Measurements from ENCODE around the gene SLC35B2.

The SLC35B2 gene

DNA sequence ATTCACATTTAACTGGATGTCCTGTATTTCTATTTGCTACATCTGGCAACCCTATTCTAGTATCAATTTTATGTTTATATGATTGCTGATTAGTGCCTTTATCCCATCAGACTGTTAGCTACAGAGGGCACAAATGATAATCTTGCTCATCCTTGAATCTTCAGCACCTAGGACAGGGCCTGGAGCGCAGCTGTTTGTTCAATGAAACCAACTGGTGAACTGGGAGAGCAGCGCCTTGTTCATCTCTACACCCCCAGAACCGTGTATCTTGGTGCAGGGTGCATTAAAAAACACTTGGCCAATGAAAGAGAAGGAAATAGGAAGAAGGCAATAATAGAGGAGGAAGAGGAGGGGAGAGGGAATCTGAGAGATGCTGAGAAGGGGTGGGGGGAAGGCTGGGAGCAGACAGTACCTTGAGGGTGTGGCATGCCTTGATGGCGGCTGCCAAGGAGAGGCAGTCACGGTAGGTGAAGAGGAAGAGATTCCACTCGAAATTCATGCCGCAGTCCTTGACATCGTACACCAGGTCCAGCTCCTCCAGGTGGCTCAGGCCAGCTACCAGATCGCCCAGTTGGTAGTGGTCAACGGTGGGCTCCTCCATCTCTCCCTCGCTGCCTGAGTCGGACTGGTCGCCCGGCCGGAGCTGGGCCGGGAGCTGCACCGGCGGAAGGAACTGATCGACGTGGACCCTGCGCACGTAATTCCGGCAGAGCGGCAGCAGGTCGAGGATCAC, 28.4 kb upstream of the SLC35B2 start:
- no peak for DNase-seq

DNA sequence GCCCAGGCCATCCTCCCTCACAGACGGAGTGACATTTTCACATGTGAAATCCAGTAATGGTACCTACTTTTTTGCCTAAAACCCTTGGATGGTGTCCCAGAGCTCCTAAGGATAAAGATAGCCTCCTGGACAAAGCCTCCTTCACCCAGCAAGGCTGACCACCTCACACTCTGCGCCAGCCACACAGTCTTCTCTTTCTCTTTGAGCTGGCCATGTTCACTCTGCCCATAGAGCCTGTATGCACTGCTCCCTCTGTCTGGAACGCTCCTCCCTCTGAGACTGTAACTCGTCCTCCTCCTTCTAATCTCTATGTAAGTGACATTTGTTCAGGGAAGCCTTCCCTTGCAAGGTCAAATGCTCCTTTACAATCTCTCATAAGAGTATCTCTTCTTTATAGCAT, 27.5 kb upstream of the SLC35B2 start:
- no peak for DNase-seq

DNA sequence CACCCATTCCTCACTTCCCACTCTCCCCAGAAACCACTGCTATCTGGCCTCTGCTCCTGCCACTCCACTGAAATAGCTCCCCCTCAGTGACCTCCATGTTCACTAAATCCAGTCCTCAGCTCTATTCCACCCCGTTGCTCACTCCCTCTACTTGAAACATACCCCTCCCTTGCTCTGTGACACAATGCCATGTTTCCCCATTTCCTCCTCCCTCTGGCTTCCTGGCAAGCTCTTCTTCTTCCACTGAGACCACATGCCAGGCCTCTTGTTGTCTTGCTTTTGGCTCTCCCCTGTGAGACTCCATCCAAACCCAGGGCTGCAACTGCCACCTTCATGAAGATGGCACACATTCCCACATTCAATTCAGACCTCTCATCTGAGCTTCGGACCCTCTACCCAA, 26.8 kb upstream of the SLC35B2 start:
- no peak for DNase-seq

DNA sequence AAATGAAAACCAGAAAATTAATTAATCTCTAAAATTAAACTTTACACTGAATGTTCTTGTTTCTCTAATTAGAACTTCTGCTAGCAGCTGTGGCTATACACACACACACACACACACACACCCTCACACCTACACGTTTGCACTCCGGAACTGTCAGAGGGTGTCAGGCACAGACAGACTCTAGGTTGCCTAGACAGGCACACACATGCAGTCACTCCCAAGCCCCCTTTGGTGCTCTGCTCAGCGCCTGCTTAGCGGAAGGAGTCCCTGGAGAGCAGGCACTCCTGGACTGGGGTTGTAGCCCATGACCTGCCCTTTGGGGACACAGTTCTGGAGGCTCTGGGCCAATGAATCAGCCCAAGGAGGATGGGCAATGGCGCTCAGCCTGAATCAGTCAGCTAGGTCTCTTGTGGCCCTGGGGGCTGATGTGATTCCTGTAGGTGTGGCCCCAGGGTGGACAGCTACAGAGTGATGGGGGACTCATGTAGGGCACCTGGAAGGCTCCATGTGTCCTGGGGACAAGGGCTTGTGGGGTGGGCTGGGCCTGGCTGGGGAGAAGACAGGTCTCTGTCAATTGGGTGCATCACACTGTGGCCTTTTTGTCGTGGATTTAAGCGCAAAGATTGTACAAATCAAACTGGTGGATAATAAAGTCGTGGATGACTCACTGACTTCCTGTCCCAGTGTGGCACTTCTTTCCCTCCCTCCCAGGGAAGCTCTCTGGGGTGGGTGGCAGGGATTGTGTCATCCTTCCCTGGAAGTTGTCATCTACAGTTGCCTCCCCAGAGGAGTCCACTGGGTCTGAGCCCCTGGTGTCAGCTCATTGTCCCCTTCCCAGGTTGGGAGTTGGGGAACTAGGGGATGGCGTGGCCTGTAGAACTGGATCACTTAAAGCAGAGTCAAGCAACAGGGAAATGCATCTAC, 21.7 kb upstream of the SLC35B2 start:
- no peak for DNase-seq

DNA sequence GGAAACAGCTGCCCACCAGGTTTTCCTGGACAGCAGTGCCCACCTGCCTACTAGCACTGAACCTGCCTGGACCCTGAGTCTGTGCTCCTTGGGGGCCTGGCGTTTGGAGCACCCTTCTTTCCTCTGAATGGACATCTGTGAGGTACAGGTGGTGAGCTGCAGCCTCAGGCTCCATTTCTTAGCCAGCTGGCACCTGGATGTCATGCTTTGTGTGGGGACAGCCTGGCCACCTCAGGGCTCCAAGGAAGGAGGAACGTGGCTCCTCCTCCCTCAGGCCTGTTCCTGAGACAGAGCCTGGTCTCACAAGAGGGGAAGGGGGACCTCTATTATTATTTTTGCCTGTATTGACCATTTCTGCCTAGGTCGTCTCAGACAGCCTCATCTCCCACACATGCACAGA, 21.0 kb upstream of the SLC35B2 start:
- no peak for DNase-seq

DNA sequence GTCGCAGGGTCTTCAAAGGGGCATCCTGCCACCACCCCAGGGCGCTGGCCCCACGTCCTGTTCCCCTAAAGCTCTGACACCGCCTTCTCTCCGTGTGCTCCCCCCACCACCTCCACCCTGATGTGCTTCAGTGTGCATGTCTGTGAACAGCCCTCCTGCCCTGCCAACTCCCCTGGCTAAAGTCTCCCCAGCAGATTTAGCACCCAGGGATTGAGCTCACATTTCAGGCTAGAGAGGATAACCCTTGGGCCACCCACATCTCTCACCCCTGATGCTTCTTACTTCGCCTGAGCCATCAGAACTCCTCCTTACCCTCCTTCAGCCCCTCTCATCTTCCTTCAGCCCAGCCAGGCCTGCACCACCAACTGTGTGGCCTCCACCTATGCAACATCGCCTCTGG, 20.4 kb upstream of the SLC35B2 start:
- DNase-seq: no peak

DNA sequence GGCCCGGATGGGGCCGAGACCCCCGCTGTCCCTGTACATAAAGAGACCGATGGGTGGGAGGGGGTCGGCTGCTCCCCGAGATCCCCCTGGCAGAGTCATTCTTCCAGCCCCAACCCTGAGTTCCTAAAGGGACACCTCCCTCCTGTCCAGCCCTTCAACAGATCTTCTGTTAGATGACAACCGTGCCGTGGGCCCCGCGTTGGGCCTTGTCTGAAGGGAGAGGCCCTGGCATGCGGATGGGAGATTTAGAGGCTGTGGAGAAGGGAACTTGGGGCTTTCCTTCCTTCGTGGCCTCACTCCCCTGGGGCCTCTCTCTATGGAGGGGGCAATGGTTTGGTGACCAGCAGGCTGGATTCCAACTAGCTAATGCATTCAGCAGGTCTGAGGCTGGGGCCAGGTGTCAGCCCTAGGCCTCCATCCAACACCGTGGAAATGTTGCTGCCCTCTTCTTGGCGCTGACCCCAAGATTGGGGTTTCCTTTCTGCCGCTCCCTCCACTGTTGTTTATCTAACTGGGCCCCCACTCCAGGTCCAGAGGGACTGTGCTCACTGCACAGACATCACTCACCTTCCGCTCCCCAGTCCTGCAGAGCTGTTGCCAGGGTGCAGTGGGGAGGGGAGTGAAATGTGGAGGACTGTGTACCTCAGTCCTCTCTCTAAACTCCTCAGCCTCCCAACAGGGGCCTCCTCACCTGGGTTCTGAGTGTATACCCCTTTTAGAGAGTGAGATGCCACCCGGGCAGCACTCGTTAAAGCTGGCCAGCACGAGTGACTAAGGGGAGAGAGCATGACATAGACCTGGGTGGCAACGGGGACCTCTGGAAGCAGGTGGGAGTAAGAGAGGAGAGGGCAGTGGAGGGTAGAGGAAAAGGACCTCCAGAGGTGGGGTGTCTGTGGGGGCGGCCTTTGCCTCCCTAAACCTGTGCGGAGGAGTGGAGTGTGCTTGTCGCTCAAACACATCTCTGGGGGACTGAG, 19.6 kb upstream of the SLC35B2 start:
- no peak for DNase-seq

DNA sequence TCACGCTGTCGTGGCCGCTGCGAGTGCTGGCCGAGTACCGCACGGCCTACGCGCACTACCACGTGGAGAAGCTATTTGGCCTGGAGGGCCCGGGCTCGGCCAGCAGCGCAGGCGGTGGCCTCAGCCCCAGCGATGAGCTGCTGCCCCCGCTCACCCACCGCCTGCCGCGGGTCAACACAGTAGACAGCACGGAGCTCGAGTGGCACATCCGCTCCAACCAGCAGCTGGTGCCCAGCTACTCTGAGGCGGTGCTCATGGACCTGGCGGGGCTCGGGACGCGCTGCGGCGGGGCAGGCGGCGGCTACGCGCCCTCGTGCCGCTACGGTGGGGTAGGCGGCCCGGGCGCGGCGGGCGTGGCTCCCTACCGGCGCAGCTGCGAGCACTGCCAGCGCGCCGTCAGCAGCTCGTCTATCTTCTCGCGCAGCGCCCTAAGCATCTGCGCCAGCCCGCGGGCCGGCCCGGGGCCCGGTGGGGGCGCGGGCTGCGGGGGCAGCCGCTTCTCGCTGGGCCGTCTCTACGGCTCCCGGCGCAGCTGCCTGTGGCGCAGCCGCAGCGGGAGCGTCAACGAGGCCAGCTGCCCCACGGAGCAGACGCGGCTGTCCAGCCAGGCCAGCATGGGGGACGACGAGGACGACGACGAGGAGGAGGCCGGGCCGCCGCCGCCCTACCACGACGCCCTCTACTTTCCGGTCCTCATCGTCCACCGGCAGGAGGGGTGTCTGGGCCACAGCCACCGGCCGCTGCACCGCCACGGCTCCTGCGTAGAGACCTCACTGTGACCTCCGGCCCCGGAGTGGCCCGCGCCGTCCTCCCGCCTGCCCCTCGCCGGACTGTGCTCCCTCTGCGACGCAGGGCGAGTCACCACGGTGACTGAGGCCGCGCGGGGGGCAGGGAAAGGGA, 18.7 kb upstream of the SLC35B2 start:
- DNase-seq: peak in 1 of 4 experiments; percentile 26

DNA sequence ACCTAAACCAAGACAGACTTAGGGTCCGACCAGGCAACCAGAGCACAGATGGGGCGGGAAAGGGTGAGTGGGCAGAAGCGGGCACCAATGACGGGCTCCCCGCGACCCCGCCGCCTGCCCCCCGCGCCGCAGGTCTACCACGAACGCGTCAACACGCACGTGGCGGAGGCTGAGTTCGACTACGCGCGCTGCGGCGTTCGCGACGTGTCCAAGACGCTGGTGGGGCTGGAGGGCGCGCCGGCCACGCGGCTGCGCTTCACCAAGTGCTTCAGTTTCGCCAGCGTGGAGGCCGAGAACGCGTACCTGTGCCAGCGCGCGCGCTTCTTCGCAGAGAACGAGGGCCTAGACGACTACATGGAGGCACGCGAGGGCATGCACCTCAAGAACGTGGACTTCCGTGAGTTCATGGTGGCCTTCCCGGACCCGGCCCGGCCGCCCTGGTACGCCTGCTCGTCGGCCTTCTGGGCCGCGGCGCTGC, 18.0 kb upstream of the SLC35B2 start:
- DNase-seq: no peak

DNA sequence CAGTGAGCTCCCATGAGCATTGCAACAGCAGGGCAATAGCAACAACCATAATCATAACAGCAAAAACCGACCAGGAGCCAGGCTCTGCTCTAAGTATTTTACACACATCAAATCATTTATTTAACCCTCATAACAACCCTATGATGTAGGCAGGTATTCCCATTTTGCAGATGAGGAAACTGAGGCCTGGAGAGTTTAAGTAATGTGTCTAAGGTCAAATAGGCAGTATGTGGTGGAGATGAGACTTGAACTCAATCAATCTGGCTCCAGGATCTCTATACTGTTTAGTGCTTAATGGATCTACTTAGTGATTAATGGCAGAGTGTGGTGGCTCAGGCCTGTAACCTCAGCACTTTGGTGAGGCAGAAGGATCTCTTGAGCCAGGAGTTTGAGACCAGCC, 16.3 kb upstream of the SLC35B2 start:
- no peak for DNase-seq

DNA sequence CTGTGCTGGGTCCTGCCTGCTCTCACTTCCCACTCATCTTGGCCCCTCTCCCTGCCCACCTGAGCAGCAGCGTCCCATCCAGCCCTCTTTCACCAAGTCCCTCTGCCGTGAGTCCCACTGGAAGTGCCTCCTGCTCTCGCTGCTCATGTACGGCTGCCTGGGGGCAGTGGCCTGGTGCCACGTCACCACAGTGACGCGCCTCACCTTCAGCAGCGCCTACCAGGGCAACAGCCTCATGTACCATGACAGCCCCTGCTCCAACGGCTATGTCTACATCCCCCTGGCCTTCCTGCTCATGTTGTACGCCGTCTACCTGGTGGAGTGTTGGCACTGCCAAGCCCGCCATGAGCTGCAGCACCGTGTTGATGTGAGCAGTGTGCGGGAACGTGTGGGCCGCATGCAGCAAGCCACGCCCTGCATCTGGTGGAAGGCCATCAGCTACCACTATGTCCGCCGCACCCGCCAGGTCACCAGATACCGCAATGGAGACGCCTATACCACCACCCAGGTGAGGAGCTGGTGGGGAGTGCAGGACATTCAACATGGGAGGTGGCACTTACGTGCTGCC, 15.8 kb upstream of the SLC35B2 start:
- DNase-seq: no peak

DNA sequence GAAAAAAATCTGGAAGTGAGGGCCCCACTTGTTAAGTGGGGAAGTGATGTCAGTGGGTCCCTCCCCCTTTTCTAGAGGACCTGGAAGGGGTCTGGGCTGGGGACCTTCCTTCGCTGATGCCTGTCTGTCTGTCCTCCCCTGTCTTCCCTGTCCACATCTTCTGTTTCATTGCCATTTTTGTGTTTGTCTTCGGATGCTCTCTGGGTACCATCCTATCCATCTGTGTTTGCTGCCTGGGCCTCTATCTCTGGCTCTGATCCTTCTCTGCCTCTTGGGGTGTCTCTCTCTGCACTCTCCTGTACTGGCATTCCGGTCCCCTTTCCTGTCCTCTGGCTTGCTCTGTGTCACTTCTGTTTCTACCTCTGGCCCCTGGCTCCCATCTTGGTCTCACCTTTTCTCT, 15.2 kb upstream of the SLC35B2 start:
- no peak for DNase-seq

DNA sequence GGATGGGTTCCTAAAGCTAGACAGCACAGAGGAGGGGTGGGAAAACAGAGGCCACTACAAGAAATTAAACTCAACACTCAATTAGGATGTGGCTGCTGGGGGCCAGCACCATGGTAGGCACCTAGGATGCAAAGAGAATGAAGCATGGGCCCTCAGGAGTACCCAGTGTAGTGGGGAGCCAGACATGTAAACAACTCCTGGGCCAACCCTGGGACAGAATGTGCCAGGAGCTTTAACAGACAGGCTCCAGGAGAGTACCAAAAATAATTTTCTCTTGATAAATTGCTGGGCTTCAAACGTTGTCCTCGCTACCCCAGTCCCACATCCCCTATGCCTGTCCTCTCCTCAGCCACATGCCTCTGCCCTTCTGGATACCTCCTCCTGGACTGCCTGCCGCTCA, 14.6 kb upstream of the SLC35B2 start:
- DNase-seq: no peak

DNA sequence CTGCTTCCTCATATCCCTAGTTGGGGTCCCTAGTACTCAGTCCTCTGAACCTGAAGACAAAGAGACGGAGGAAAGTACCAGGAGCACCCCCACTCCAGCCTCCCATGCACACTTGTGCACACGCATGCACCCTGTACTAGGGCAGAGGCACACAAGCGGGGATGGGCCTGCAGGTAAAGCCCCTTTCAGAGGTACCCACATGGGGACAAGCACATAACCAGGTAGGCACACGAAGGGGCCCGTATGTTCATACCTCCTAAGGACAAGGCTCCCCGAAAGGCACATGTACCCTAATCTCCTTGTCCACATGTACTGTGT, 14.0 kb upstream of the SLC35B2 start:
- no peak for DNase-seq

DNA sequence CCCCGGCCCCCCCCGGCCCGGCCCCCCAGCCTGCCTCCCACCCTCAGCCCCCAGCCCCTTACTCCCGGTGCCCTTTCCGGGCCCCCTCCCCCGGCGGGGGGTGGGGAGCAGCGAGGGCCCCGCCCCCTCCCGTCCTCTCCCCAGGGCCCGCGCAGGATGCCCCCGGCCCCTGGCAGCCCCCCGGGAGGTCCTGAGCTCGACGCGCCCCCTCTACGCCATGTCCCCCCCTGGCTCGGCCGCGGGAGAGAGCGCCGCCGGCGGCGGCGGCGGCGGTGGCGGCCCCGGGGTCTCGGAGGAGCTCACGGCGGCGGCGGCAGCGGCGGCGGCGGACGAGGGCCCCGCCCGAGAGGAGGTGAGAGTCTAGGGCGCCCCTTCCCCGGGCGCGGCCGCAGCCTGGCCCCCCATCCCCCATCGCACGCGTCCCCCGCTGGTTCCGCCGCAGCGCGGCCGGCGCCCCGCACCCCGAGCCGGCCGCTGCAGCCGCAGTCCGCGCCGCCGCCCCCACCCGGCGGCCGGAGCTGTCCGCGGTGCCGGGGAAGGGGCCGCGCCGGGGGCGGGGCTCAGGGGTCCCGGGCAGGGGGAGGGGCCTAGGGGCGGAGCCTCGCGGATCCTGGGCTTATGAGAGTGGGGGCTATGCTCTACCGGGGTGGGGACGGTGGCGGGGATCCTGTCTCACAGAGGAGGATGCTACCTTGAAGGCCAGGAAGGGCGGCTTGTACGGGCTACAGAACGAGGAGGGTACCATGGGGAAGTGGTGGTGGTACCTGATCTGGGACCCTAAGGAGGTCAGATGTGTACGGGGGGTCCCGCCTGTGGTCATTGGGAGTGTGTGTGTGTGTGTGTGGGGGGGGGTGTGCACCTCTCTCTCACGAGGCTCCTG, 13.4 kb upstream of the SLC35B2 start:
- no peak for DNase-seq

DNA sequence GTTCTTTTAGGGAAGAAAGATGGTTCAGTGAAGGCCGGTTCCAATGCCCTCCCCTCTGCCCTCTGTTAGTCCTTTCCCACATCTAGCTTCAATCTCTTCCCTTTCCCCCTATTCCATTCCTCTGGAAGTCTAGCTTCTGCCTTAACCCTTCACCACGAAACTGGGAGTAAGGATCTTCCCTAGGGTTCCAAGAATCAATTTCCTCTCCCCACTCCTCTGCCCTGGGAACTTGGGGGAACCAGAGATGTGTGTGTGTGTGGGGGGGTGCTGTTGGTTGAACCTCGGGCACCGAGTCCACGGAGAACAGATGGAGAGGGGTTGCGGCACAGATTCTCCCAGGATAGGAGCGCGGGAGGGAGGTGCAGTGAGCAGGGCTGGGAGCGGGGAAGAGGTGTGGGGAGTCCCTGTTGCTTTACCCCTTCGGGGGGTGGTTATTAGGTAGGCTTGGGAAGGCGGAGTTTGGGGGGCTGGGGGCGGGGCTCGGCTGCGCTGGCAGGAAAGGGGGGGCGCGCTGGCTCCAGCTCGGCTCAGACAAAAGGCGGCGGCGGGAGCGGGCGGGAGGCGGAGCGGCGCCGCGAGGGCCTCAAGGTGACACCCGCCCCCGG, 12.7 kb upstream of the SLC35B2 start, which contains the start of gene TMEM151B:
TSS of gene TMEM151B (plus strand) at position 530 of the 605 bp plus-strand sequence. CDS start 293 bp downstream, outside the sequence.
- DNase-seq: no peak

DNA sequence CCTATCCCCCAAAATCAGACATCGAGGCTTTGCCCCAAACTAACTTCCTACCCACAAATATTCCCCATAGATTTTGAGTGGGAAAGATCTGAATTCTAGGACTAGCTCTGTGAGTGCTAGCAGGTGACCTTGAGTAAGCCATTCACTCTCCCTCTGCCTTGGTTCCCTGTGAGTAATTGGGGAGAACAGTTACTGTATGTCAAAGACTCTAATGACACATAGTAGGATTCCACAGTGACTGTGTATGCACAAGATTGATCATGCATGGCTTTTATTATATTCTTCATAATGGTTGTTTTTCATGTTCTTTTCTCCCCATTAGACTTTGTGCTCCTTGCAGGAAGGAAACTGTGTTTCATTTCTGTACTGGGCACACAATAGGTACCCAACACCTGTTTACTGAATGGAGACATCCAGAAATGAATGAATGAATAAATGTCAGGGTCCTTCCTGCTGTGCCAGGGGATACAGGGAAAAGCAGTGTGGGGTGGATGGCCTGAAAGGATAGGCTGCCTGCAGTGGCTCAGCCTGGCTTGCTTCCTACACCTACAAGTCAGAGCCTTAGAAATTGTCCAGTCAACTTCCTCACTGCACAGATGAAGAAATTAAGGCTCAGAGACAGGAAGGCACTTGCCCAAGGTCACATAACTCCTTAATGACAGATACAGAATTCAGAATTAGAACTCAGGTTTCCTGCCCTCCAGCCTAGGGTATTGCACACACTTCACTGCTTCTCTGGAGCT, 12.0 kb upstream of the SLC35B2 start:
- DNase-seq: no peak

DNA sequence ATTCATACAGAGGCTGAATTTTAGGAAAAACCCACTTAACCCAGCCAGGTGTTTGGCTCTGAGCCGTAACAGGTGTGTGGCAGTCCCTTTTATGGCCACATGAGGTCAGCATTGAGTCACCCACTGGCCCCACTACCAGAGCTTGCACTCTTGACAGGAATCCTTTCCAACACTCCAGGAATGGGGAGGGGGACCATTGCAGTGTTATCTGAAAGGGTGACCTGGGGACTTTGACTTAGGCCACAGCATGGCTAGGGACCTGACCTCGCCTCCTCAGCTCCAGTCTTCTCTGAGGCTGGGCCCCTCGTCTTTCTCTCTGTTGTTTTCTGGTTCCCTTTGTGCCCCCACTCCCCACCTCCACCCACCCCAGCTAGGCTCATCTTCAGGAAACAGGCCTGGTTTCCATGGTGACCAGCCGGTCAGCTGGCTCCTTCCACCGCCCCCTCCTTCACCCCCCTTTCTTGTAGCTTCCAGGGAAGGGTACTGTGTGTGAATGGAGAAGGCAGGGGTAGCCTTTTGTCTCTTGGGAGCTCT, 10.8 kb upstream of the SLC35B2 start:
- DNase-seq: peak in 2 of 4 experiments; percentile 31 to 45

DNA sequence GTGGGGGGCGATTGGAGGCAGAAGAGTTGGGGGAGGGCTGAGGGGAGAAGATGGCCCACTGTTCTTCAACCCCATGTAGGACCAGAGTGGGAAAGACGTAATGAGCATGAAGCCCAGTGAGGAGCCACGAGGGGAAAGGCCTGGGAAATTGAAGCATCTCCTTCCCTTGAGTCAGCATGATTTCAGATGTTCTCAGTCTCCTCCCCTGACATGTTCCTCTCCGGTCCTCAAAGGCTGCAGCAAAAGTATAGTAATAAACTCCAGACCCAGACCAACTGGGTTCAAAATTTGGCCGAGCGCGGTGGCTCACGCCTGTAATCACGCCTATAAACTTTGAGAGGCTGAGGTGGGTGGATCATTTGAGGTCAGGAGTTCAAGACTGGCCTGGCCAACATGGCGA, 9.9 kb upstream of the SLC35B2 start:
- DNase-seq: no peak

All from activated naive CD4-positive, alpha-beta T cell (primary cell).